GM23248 (cell line): ENCODE data around the gene PRTN3.

Source experiments
- EZH2 ChIP-seq: fragments of 200-600 bp; sonication (generic); IDR thresholded peaks from 2 replicates; pipeline ENCODE4 v1.6.1; 2018; ENCODE audit warnings: antibody characterized with exemption, mild to moderate bottlenecking; ENCODE audit not compliant: insufficient read depth, poor library complexity, severe bottlenecking
- EZH2phosphoT487 ChIP-seq: fragments of 200-600 bp; sonication (generic); IDR thresholded peaks from 2 replicates; pipeline ENCODE4 v1.6.1; 2018; ENCODE audit warnings: antibody characterized with exemption, moderate library complexity, mild to moderate bottlenecking, low read depth; ENCODE audit not compliant: insufficient read depth

DNA sequence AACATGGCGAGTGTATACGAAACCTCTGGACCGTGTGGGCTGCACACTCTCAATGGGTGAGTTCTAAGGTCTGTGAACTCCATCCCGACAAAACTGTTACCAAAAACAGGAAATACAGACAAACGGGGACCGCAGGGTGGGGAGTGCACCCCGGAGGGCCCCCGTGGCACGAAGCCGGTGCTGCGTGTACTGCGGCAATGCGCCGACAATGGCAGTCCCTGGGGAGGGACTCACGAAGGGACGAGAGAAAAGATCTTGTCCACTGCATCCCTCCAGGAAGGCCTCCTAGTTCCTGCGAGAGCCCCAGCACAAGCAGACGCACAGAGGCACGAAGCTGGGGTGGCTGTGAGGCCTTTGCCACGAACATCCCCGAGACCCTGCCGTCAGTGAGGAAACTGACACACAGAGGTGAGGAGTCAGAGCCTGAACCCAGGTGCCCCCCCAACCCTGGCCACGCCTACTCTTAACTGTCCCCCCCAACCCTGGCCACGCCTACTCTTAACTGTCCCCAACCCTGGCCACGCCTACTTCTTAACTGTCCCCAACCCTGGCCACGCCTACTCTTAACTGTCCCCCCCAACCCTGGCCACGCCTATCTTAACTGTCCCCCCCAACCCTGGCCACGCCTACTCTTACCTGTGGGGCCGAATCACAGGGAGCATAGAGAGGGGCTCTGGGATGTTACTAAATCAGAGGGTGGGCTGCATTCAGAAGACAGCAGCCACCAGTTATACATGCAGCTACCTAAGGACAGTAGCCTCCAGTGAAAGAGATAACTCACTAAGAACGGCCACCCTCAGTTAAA lies 48.0 kb downstream of the PRTN3 start:
- TF ChIP-seq EZH2phosphoT487 (no peak), EZH2 (no peak)
